Fibroblast of lung (primary cell): ENCODE results near the gene KCND3.

Source experiments
- EZH2 ChIP-seq: IDR thresholded peaks from 2 replicates; pipeline ENCODE4 v1.5.1; 2012; ENCODE audit warnings: low read length, control low read depth, mild to moderate bottlenecking; ENCODE audit errors: missing control alignments
- TF ChIP-seq, protein P1 (sequence below), 2 donors: IDR thresholded peaks in 1 of 2; conservative IDR thresholded peaks in 1 of 2; 1 replicate in 1 of 2; 2 replicates in 1 of 2; pipeline ENCODE4 v1.5.1; 2011 to 2012; ENCODE audit warnings: low read length in 2 of 2, control low read depth in 1 of 2, inconsistent platforms in 1 of 2, low read depth in 1 of 2, mild to moderate bottlenecking in 1 of 2

- TF ChIP-seq, protein P1, sequence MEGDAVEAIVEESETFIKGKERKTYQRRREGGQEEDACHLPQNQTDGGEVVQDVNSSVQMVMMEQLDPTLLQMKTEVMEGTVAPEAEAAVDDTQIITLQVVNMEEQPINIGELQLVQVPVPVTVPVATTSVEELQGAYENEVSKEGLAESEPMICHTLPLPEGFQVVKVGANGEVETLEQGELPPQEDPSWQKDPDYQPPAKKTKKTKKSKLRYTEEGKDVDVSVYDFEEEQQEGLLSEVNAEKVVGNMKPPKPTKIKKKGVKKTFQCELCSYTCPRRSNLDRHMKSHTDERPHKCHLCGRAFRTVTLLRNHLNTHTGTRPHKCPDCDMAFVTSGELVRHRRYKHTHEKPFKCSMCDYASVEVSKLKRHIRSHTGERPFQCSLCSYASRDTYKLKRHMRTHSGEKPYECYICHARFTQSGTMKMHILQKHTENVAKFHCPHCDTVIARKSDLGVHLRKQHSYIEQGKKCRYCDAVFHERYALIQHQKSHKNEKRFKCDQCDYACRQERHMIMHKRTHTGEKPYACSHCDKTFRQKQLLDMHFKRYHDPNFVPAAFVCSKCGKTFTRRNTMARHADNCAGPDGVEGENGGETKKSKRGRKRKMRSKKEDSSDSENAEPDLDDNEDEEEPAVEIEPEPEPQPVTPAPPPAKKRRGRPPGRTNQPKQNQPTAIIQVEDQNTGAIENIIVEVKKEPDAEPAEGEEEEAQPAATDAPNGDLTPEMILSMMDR (conservative IDR thresholded peaks at IDR 0.05 in 1 of 2, IDR thresholded peaks at IDR 0.05 in 1 of 2; ENCODE audit: low read depth in 1 of 2, low read length in 2 of 2) = no peak
- TF ChIP-seq EZH2 = no peak
These were observed 44.1 kb upstream of the KCND3 start for GRCh38 chr1:112033439-112034120.
